K562 (cell line): Measurements from ENCODE around the gene SMARCB1.

ENCODE experiments used
- CTCF ChIP-seq, 3 experiments: IDR thresholded peaks in 2 of 3; conservative IDR thresholded peaks in 1 of 3; 2 replicates each; pipeline ENCODE4 v1.5.1; 2011 to 2012; ENCODE audit warnings: low read length in 3 of 3, mild to moderate bottlenecking in 3 of 3, control low read depth in 2 of 3, improper control_type of control experiment in 1 of 3, inconsistent platforms in 1 of 3, low read depth in 1 of 3, mixed read lengths in 1 of 3, moderate library complexity in 1 of 3; ENCODE audit not compliant: insufficient read depth in 2 of 3
- FOS ChIP-seq: IDR thresholded peaks from 3 replicates; pipeline ENCODE4 v1.6.1; 2011; ENCODE audit not compliant: insufficient read length; ENCODE audit errors: extremely low read depth
- NRF1 ChIP-seq, 2 experiments: fragments of 450-650 bp; IDR thresholded peaks in 1 of 2; conservative IDR thresholded peaks in 1 of 2; 2 replicates each; pipeline ENCODE4 v1.6.1; 2014; ENCODE audit warnings: mild to moderate bottlenecking in 2 of 2
- POLR2A ChIP-seq: fragments of 450-650 bp; conservative IDR thresholded peaks from 2 replicates; pipeline ENCODE4 v1.6.1; 2016
- PTTG1 ChIP-seq: fragments of 450-650 bp; IDR thresholded peaks from 2 replicates; pipeline ENCODE4 v1.6.1; 2016; ENCODE audit warnings: low read depth, mild to moderate bottlenecking, missing genetic modification characterization, missing compliant biosample characterization
- TAF9B ChIP-seq: fragments of 450-650 bp; IDR thresholded peaks from 2 replicates; pipeline ENCODE4 v1.6.1; 2018; ENCODE audit warnings: mild to moderate bottlenecking; ENCODE audit not compliant: partially characterized antibody
- ZNF830 ChIP-seq: fragments of 250-450 bp; sonication (Bioruptor Pico); IDR thresholded peaks from 2 replicates; pipeline ENCODE4 v1.5.0; 2021; ENCODE audit warnings: mild to moderate bottlenecking

GRCh38 chr22:23780146-23780748, 6.5 kb upstream of the SMARCB1 start:
- TF ChIP-seq CTCF (IDR thresholded peaks at IDR 0.05 in 2 of 3, conservative IDR thresholded peaks at IDR 0.05 in 1 of 3; ENCODE audit: insufficient read depth in 2 of 3, low read depth in 1 of 3, low read length in 3 of 3), result no peak
- no peak for TF ChIP-seq ZNF830 (CRISPR knock-in tag)
- no peak for TF ChIP-seq PTTG1 (tag)
- TF ChIP-seq POLR2A, result no peak
- no peak for TF ChIP-seq TAF9B
- TF ChIP-seq FOS, result no peak
- no peak for TF ChIP-seq NRF1 (conservative IDR thresholded peaks at IDR 0.05 in 1 of 2, IDR thresholded peaks at IDR 0.05 in 1 of 2)
